Stimulated activated CD4-positive, alpha-beta T cell treated with anti-CD3 and anti-CD28 coated beads, Interleukin-1b, Interleukin-23, amount 100 ng/mL, for 48 hours (primary cell): ENCODE measurements around the gene SYT3.
A peak's percentile ranks its signal among the peaks of the same experiment; 100 is the strongest.

ENCODE experiments used
- DNase-seq: peaks from one replicate; pipeline ENCODE4 v3.0.0-alpha.2; 2020

SYT3 gene

DNA sequence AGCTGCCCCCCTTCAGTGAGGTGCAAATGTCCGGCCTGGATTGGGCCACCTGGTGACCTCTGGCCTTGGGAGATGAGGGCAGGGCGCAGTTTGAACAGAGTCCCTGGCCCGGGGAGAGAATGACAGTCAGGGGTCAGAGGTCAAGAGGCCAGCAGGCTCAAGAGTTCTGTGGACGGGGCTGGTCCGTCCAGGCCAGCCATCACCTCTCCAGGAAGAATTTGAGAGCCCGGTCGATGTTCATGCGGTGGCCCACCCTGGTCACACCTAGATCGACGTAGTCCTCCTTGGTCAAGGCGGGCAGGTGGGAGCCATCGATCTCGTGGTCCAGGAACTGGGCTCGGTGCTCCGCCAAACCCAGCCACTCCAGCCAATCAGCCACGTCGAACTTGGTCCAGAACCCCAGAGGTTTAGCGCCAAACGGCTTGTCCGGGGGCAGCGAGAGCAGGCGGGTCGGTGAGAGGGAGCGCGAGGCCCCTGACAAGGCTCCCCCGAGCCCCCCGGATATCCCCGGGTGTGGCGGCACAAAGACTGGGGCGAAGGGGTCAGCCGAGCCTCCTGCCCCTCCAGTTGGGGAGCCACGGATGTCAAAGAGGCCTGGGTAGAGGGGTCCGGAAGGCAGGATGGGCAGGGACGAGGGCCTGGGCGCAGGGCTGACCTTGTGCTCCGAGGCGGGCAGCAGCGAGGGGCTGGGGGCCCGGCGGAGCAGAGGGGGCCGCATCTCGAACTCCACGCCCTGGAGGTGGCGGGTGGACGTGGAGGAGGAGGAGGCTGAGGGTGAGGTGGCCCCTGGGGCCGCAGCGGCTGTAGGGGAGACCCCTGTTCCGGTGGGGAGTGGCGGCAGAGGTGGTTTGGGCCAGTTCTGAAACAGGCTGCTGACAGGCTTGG is 22.3 kb upstream of the SYT3 start:
- DNase-seq: no peak

DNA sequence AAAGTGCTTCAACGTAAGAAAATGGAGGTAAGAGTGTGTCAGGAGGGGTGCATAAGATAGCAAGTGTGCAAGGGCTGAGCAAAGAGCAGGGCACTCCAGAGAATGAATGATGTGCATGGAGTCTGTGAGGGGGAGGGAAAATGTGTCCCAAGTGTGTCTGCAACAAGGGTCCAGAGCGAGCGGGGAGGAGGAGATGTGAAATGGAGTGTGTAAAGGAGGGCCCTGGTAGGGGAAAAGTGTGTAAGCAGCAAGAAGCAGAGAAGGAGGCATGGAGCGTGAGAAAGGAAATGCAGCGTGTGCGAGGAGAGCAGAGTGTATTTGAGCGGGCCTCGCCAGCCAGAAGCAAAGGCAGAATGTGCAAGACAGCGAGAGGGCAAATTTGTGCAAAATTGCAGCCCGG is 21.3 kb upstream of the SYT3 start:
- DNase-seq: no peak

DNA sequence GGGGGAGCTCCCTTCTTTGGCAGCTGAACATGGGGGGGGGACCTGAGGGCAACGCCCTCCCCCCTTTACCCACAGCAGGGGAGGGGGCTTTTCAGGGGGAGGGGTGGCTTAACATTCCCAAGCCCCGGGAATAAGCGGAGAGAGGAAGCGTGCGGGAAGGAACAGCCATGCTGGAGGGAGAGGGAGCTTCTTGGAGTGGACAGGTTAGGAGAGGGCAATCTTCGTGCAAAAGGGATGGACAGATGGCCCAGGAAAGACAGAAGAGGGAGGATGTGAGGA is 20.3 kb upstream of the SYT3 start:
- DNase-seq: no peak

DNA sequence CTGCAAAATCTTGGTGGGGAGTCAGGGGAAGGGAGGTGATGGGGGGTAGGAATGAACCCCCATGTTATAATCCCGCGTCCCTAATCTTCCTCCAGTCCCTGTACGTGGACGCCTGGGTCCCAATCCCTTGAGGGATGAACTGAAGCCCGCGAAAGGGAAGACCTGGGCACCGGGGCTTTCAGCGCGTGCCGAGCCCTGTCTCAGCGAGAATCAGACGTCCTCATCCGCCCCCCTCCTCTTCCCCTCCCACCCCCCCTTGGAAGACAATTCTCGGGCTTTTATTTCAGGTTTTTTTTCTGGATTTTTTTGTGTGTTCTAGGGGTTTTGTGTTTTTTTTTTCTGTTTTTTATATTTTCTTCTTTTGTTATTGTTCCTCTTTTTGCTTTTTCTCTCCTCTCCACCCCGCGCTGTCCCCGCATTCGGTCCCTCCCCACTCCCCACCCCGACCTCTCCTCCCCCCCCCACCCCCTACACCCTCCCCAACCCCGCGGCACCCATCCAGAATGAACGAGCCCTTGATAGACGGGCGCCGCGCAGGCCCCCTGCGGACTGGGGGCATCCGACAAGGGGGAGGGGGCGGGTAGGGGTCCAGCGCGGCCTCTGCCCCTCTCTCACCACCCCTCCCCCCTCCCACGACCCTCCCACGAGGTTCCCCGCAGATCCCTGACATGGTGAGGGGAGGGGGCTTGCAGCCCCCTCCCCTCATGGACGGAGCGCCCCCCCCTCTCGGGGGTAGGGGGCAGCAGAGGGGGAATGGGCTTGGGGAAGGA is 19.8 kb upstream of the SYT3 start:
- DNase-seq: no peak

GRCh38 chr19:50658441-50659317 is 19.0 kb upstream of the SYT3 start:
- peak; percentile 77 for DNase-seq

DNA sequence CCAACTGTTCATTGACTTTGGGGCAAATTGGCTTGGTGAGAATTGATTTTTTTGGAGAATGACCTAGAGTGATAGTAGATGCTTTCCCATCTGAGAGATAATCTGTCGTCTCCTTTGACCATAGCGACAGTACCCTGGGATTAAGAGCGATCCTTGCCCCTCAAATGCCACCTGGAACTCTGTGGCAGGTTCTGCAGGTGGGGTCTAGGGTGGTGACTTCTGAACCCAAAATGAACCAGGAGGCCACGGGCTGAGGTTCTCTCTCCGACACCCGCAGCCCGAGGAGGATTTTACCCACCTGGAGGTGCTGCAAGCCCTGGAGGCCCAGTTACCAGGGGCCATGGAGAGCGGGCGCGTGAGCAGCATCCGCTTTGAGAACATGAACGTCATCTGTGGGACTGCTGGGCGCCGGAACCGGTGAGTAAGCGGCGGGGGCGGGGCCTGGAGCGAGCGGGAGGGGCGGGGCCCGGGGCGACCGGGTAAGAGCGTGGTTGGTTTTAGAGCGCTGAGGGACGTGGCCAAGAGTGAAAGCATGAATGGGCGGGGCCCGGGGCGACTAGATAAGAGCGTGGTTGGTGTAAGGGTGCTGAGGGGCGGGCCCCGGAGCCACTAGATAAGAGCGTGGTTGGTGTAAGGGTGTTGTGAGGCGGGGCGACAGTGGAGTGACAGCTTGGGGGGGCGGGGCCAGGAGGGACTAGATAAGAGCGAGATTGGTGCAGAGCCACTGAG is 18.2 kb upstream of the SYT3 start:
- DNase-seq: peak; percentile 96

- DNase-seq: no peak
Observed at GRCh38 chr19:50657222-50657669, 17.6 kb upstream of the SYT3 start.

GRCh38 chr19:50654882-50655281 is 15.2 kb upstream of the SYT3 start:
- DNase-seq: no peak

GRCh38 chr19:50652722-50653121 is 13.0 kb upstream of the SYT3 start:
- DNase-seq: no peak

GRCh38 chr19:50651174-50651573 is 11.5 kb upstream of the SYT3 start:
- no peak for DNase-seq

GRCh38 chr19:50649433-50650391 is 10.0 kb upstream of the SYT3 start, which contains the start of gene C19orf81:
Gene C19orf81 (plus strand): TSS chr19:50649445. CDS start chr19:50649445, 0 bp downstream.
- no peak for DNase-seq

- no peak for DNase-seq
Observed at GRCh38 chr19:50648659-50649058, 9.0 kb upstream of the SYT3 start.

GRCh38 chr19:50647879-50648615 is 8.4 kb upstream of the SYT3 start:
- no peak for DNase-seq

GRCh38 chr19:50646074-50646807 is 6.6 kb upstream of the SYT3 start:
- no peak for DNase-seq

GRCh38 chr19:50645107-50645506 is 5.4 kb upstream of the SYT3 start:
- DNase-seq: no peak

DNA sequence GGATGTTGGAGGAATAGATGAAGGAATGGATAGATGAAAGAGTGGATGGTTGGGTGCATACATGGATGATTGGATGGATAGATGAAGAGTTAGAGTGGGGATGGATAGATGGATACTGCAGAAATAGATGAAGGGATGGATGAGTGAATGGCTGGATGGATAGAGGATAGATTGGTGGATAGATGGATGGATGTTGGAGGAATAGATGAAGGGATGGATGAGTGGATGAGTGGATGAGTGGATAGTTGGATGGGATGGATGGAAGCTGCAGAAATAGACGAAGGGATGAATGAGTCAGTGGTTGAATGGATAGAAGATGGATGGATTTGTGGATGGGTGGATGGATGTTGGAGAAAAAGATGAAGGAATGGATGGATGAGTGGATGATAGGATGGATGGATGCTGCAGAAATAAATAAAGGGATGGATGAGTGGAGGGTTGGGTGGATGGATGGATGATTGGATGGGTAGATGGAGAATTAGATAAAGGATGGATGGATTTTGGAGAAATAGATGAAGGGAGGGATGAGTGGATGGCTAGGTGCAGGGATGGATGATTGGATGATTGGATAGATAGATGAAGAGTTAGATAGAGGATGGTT is 4.7 kb upstream of the SYT3 start:
- no peak for DNase-seq

- DNase-seq: no peak
Observed at GRCh38 chr19:50640368-50640767, 687 bp upstream of the SYT3 start.

DNA sequence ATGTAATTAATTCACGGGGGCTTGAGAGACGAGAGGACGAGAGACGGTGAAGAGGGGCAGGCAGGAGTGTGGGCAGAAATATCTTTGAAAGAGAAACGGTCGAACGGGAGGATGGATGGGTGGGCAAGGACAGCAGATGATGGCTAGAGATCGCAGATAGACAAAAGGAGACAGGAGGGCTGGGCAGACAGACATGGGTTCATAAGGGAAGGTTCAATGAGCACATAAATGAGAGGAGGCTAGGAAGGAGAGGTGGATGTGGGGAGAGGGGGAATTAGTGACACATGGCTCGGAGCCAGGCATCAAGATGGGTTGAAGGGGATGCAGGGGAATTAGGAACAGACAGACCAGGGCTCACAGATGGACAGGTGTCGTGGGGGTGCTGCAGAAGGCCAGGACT is 1.1 kb downstream of the SYT3 start:
- DNase-seq: no peak

DNA sequence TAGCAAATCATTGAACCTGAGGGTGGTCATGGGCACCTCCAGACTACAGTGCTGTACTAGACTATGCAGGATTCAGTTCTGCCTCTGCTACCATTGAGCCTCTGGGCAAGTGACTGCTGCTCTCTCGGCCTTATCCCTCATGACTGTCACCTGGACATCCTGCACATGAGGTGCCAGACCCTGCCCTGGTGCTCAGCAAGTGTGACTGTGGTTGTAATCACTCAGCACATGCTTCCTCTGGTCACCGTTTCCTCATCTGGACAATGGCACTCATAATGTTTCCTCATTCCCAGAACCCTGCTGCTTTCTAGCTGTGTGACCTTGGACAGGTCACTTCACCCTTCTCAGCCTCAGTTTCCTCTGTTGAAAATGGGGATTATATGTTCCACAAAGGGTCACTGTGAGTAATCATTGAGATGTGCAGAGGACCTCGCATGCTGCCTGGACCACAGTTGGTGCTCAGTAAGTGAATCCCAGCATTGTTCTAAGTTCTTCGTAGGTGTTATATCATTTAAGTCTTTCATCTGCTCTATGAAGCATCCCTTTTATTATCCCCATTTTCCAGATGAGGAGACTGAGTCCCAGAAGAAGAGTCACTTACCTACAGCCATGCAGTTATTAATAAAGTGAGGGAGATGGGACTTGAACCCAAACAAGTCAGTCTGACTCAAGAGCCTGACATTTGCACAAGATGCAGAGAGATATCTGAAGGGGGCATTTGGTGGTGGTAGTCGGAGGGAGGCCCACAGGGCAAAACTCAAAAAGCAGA is 3.2 kb downstream of the SYT3 start:
- DNase-seq: no peak
